Inflammatory macrophage treated with lipopolysaccharide for 4 hours (primary cell): ENCODE results near the gene KIF16B.
"Not testable (repeated sequence)": the region's sequence is repeated elsewhere in the genome, so short reads cannot be mapped to it uniquely, and the experiment has no call there.

Experiments
- DNase-seq: peaks from one replicate; pipeline ENCODE4 v3.0.0-alpha.2; 2020

Gene KIF16B

DNA sequence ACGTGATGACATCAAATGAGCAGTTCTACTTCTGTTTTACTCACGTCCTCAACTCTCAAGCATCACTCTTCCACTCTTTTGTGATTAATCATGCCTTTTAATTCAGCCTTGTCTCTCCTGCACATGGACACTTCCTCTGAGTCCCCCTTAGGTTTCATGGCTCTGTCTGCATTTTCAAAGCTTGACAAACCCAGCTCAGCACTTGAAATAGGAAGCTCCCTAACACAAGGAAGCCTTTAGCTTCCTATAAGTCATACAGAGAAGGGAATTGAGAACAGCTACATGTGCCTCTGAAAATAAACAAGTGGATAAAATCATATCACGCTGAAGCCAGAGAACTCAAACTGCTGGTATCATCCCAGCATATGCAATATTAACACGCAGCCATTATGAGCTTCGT lies 21.2 kb downstream of the KIF16B start:
- peak; percentile 13 for DNase-seq

DNA sequence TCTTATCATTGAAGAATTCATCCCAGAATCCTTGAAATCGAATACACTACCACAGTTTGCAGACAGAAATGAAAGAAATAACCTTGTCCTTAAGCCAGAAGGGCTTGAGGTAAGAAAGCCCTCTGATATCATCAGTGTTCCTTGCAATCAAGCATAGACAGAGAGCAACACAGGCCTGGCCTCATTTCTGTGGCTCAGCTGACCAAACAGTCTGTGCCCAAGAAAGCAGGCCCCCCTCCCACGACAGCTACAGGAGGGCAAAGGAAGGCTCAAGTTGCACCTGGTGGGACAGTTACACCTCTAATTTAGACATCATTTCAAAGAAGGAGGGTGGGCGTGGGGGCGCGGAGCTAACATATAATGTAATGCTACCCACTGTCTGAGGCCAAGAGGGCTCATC lies 21.6 kb downstream of the KIF16B start:
- no peak for DNase-seq

DNA sequence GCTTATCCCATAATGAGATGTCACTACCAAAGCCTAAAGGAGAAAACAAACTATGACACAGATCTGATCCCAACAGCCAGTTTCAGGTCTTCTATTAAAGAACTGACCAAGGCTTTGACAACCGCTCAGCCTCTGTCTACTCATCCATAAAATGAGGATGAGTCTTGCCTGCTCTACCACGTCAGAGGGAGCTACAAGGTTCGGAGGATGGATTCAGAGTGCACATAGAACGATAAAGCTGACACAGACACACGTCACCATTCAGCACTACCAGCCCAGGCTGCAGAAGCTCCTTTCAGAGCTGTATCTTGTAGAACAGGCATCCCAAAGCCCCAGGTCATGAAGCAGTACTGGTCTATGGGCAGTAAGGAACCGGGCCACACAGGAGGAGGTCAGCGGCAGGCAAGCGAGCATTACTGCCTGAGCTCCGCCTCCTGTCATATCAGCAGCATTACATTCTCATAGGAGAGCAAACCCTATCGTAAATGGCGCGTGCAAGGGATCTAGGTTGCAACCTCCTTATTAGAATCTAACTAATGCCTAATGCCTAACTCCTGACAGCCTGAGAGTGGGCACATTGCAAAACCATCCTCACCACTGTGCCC lies 25.1 kb downstream of the KIF16B start:
- no peak for DNase-seq

DNA sequence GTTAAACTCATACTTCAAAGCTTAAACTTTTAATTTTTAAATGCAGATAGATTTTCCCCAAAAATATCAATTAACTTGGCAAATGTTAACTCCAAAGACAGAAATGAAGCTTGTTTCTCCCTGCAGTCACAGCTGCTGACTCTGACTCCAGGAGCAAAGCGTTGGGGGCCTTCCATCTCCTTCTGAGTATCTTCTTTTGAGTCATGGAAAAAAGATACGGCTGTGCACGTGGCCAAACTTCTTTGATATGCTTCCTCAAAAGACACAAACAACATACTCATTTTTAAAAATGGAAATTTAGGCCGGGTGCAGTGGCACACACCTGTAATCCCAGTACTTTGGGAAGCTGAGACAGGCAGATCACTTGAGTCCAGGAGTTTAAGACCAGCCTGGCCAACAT lies 28.3 kb downstream of the KIF16B start:
- no peak for DNase-seq

DNA sequence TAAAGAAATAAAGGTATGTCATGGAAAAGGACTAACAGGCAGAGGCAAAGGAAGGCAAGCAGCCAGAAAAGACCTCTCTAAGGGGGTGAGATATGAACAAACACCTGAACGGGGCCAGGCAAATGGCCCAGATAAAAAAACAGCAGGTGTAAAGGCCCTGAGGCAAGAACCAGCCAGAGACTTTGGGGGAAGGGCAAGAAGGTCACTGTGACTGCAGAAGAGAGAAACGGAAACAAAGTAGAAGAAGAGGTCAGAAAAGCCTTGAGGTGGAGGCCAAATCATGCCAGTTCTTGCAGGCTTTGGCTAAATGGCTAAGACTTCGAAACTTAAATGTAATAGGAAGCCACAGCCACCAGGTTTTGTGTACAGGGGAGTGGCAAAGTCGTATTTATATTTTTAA lies 30.8 kb downstream of the KIF16B start:
- DNase-seq: no peak

DNA sequence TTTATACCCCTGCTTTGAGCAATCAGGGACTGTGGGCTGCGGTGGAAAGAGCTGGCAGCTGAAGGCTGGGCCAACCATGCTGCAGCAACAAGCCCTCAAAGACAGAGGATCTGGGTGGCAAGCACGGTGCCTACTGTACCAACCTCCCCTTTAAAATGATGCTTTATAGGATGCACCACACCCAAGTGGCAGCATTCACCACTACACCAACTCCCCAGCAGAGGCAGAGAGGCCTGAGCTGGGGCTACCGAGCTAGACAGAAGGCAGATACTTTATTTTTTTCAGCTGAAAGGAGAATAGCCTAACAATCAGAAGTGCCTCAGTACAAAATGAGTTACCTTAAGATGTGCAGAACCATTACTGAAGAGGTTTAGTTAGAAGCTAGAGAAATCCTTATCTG lies 31.4 kb downstream of the KIF16B start:
- no peak for DNase-seq

GRCh38 chr20:16541226-16541625 lies 32.0 kb downstream of the KIF16B start:
- DNase-seq: no peak

DNA sequence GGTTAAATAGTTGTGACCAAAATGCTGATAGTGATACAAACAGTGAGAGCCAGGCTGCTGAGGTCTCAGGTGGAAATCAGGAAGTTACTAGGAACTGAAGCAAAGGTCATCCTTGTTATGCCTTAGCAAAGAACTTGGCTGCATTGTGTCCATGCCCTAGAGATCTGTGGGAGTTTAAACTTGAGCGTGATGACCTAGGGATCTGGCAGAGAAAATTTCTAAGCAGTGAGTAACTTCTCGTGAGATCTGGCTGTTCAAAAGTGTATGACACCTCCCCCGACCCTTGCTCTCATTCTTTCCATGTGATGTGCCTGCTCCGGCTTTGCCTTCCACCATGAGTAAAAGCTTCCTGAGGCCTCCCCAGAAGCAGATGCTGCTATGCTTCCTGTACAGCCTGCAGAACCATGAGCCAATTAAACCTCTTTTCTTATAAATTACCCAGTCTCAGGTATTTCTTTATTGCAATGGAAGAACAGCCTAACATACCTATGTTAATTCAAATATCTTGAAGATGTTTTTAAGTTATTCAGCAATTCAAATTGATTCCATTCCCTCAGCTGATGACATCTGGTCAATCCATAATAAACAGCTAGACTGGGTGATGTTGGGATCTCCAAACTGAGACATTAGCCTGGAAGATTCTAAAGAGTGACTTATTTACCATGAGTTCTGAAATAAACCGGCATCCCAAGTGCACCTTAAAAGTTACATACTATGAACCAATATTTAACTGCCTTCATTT lies 33.8 kb downstream of the KIF16B start:
- no peak for DNase-seq

DNA sequence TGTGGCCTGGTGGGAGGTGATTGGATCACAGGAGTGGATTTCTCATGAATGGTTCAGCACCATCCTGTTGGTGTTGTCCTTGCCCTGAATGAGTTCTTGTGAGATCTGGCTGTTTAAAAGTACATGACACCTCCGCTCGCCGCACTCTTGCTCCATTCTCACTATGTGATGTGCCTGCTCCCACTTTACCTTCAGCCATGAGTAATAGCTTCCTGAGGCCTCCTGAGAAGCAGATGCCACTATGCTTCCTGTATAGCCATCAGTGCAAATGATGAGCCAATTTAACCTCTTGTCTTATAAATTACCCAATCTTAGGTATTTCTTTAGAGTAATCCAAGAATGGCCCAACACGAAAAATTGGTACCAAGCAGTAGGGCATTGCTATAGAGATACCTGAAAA lies 34.5 kb downstream of the KIF16B start:
- no peak for DNase-seq

DNA sequence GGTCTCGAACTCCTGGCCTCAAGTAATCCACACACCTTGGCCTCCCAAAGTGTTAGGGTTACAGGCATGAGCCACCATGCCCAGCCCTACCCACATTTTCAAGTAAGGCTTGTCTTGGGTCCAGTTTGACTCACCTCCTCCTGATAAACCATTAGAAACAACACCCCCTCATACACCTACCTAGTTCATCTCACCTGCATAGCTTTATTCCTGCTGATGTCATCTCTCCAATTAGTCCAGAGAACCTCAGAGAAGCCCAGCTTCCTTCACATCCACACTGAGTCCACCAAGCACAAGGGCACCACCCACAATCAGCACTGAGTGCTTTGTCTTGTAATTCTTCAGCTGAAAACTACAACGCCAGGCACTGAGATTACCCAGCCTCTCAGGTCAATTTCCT lies 35.3 kb downstream of the KIF16B start:
- DNase-seq: no peak

GRCh38 chr20:16537025-16537665 lies 36.1 kb downstream of the KIF16B start:
- DNase-seq: no peak

DNA sequence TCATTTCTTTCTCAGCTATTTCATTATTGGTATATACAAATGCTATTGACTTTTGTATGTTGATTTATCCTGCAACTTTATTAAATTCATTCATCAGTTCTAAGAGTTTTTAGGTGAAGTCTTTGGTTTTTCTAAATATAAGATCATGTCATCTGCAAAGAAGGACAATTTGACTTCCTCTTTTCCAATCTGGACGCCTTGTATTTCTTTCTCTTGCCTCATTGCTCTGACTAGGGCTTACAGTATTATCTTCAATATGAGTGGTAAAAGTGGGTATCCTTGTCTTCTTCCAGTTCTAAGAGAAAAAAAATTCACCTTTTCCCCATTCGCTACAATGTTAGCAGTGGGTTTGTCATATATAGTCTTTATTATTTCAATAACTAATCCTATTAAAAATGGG lies 38.0 kb downstream of the KIF16B start:
- peak; percentile 54 for DNase-seq

DNA sequence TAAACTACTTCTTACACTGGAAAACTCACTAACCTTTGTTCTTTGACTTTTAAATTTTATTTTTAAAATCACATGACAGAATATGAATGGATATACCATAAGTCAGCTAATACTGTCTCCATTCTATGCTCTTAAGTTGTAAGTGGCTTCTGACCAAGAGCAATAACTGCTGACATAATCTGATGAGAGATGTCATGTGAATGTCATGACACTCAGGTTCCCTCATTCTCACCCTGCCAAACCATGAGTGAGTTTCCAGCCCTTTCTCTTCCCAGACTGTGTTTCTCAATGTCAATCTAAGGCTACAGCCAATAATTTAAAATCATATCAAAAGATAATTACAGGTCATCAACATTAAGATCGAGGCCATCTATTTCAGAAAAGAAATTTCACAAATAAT lies 39.7 kb downstream of the KIF16B start:
- peak; percentile 77 for DNase-seq

- no peak for DNase-seq
Measured at GRCh38 chr20:16531485-16531884, 41.8 kb downstream of the KIF16B start.

GRCh38 chr20:16530201-16530681 lies 43.0 kb downstream of the KIF16B start:
- no peak for DNase-seq

GRCh38 chr20:16528078-16528477 lies 45.2 kb downstream of the KIF16B start:
- peak; percentile 71 for DNase-seq

GRCh38 chr20:16527438-16527837 lies 45.8 kb downstream of the KIF16B start:
- no peak for DNase-seq

GRCh38 chr20:16526433-16527380 lies 46.5 kb downstream of the KIF16B start:
- no peak for DNase-seq

- DNase-seq: not testable (repeated sequence)
Measured at GRCh38 chr20:16522651-16523050, 50.6 kb downstream of the KIF16B start.

DNA sequence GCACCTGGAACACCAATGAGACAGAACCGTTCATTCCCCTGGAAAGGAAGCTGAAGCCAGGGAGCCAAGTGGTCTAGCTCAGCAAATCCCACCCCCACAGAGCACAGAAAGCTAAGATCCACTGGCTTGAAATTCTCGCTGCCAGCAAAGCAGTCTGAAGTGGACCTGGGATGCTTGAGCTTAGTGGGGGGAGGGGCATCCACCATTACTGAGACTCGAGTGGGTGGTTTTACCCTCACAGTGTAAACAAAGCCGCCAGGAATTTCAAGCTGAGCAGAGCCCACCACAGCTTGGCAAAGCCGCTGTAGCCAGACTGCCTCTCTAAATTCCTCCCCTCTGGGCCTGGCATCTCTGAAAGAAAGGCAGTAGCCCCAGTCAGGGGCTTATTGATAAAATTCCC lies 53.1 kb downstream of the KIF16B start:
- DNase-seq: no peak

GRCh38 chr20:16519673-16520072 lies 53.6 kb downstream of the KIF16B start:
- DNase-seq: not testable (repeated sequence)

DNA sequence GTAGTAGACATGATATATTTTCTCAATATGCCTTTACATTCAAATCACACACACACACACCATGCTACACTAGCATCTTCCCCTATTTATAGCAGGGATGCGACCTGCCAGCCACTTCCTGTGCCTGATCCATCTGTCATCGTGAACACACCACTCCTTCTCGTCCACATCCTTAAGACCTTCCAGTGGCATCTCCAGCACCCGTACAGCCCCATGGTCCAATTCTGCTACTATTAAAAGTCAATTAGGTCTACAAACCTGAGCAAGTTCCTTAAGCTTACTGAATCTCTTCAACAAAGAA lies 54.5 kb downstream of the KIF16B start:
- DNase-seq: no peak
